Activated naive CD4-positive, alpha-beta T cell treated with anti-CD3 and anti-CD28 coated beads, Interleukin-2, amount 50 U/mL, for 72 hours (primary cell): ENCODE measurements around the gene CD151. TPM values are rescaled to one million over a fixed set of nuclear protein-coding genes. Genes with fewer than 3 reads are reported as not detected.

ENCODE experiments used
- ATAC-seq, 2 donors: fragments of 150-1000 bp; cut with Tn5 transposase; 2 replicates each; pipeline ENCODE4 v1.10.0; 2021; ENCODE audit warnings: mild to moderate bottlenecking in 2 of 2, moderate library complexity in 2 of 2
- DNase-seq, 2 donors: peaks; one replicate each; pipeline ENCODE4 v3.0.0; 2021 to 2022; ENCODE audit warnings: low spot score in 2 of 2
- H3K27ac Mint-ChIP-seq, 2 donors: one replicate each; pipeline ENCODE4 v1.8.0; 2022; ENCODE audit warnings: mild to moderate bottlenecking in 2 of 2, mixed read lengths in 2 of 2
- H3K36me3 Mint-ChIP-seq, 2 donors: one replicate each; pipeline ENCODE4 v1.8.0; 2022; ENCODE audit warnings: mixed read lengths in 2 of 2
- H3K9me3 Mint-ChIP-seq, 2 donors: one replicate each; pipeline ENCODE4 v1.8.0; 2022; ENCODE audit warnings: mixed read lengths in 2 of 2
- total RNA-seq, 2 donors: library from RNA; stranded (reverse); gene quantifications; one replicate each; pipeline ENCODE4 v1.2.3, GENCODE V29; 2022

The CD151 gene
- total RNA-seq, 2 donors from 2014 or later: 42.8 to 46.0 TPM

DNA sequence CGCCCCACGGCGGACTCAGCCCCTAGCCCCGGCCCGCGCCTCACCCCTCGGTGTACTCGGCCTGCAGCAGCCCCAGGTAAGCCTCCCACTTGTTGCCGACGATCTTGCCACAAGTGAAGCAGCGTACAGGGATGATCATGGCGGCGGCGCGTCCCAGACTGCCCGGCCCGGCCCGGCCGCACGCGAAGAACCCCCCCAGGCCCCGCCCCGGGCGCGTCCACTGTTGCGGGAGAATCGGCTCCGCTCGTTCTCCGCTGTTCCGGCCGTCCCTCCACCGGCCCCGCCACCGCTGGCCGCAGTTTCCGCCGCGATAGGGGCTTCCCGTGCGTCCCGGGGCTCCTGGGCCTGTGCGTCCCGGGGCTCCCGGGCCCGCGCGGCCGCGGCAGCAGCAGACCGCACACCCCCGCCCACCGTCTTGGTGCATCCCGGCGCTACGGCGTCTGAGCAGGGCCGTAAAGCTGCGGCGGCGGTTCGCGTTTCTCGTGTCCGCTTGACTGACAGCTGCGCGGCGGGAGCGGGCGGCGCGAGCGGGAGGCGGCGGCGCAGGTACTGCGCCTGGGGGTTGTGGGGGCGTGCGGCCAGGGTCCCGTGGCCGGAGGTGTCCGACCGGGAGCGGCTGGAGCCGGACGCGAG is 9.7 kb downstream of the CD151 start, which contains the start of the genes POLR2L and TSPAN4:
Gene POLR2L (minus strand): TSS at position 160 of the 633 bp plus-strand sequence. CDS start 21 bp downstream, at position 139.
Gene TSPAN4 (plus strand): TSS at position 483 of the 633 bp plus-strand sequence. CDS start 7,453 bp downstream, outside the sequence.
- H3K36me3 Mint-ChIP-seq: peaks cover 0 to 9% of the 10 kb centered on the region in 2 donors
- H3K9me3 Mint-ChIP-seq: no peaks in the 10 kb centered on the region
- DNase-seq: peak; percentile 88 to 92
- peak within 1 kb of the TSS; percentile 79 to 94 for H3K27ac Mint-ChIP-seq
- ATAC-seq: peak; percentile 78 to 79

DNA sequence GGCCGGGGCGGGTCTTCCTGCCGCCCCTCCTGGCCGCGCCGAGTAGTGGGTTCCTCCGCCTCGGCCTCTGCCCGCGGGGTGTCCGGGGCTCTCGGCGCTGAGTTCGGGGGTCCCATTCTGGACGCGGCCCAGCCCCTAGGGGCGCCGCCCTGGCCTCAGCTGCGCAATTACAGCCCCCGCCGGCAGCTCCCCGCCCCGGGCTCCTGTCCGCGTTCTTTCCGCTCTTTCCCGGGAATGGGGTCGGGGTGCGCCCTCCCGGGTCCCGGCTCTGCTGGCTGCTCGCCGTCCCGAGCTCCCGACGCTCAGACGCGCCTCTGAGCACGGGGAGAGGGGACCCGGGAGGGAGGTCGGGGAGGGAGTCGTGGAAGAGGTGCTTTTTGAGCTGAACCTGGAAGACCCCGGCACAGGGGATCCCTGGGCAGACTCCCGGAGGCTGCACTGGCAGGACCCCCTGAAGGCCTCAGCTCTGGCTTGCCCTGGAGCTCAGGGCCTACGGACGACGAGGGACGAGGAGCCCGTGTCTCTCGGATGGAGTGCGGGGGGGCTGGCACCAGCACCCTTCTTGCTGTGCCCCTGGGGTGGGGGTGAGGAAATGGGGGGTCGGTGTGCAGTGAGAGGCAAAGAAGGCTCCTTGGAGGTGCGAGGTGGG is 10.5 kb downstream of the CD151 start:
- no peak for DNase-seq
- peak in 1 of 2 donors; percentile 7 for ATAC-seq
- Mint-ChIP-seq H3K9me3 (no peaks in the 10 kb centered on the region), H3K27ac (peak overlapping the region in 1 of 2 donors; percentile 53), H3K36me3 (peaks cover 0 to 9% of the 10 kb centered on the region in 2 donors)

DNA sequence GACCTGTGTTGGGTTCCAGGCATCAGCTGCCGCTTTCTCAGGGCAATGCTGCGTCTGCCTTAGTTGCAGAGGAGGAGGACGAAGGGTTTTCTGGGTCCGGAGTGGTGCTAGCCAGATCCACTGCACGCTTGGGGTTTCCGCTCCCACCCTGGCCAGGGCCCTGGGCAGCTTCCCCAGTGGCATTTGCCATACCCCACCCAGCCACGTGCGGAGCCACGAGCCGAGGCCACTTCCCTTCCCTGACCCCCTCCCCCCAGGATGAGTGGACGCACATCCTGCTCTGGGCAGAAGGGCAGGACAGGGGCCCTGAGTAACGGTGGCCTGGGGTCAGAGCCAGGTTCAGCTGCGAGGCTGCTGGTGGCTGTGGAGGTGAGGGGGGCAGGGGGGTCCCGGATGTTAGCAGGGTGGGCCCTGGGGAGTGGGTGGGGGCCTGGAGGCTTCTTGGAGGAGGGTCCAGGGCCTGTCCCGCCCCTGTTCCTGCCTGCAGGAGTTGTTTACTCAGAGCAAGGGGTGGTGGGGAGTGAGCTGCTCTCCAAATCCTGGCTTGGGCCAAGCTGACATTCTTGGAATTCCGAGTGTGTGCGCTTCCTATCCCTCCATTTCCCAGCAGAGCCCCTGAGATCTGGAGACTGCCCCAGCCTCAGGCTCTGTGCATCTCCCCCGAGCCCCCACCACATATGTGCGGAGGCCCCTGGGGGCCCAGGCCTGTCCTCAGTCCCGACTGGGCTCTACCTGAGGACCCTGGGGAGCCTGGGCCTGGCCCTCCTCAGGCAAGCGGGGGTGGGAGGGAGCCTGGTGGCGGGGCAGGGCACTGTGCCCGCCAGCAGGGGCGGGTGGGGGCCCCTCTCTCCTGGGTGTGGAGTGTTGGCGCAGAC is 11.3 kb downstream of the CD151 start:
- peak in 1 of 2 donors; percentile 18 for ATAC-seq
- no peak for DNase-seq
- no peaks in the 10 kb centered on the region for H3K9me3 Mint-ChIP-seq
- H3K36me3 Mint-ChIP-seq: peaks cover 0 to 9% of the 10 kb centered on the region in 2 donors
- H3K27ac Mint-ChIP-seq: peak overlapping the region in 1 of 2 donors; percentile 53

DNA sequence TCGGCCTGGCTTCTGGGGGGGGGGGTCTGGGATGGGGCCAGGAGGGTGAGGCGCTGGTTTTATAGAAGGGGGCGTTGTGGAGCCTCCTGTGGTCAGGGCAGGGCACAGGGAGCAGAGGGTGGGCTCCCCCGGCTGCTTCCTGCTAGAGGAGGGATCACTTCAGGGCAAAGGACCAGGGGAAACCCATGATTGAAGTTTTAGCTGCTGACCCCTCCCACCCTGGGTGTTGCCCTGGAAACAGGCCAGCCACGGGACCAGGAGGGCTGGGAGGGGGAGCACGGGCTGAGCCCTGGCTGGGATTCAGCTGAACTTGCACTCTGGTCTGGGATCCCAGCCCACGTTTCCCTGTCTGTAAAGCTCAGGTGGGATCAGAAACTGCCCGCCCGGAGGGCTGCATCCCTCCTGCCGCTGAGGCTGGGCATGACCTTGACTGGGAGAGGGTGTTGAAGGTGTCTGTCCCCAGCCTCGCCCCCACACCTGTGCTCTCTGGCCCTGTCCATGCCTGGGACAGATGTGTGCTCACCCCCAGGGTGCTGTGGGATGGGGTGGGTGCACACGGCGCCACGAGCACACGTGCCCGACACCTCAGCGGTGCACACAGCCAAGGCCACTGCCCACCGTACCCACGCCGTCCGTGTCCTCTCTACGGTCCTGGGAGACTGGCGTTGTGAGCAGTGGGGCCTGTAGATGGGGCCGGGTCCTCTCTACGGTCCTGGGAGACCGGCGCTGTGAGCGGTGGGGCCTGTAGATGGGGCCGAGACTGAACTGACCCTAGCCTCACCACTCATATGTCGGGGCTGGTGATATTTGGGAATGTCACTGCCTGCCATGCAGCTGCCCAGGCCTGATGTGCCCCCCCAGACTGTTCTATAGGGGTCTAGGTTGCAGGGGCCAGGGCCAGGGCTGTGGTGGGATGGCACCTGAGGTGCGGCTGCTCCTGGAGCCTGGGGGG is 12.2 kb downstream of the CD151 start:
- no peak for DNase-seq
- H3K36me3 Mint-ChIP-seq: peaks cover 0 to 9% of the 10 kb centered on the region in 2 donors
- ATAC-seq: no peak
- no peak overlapping the region for H3K27ac Mint-ChIP-seq
- H3K9me3 Mint-ChIP-seq: no peaks in the 10 kb centered on the region

DNA sequence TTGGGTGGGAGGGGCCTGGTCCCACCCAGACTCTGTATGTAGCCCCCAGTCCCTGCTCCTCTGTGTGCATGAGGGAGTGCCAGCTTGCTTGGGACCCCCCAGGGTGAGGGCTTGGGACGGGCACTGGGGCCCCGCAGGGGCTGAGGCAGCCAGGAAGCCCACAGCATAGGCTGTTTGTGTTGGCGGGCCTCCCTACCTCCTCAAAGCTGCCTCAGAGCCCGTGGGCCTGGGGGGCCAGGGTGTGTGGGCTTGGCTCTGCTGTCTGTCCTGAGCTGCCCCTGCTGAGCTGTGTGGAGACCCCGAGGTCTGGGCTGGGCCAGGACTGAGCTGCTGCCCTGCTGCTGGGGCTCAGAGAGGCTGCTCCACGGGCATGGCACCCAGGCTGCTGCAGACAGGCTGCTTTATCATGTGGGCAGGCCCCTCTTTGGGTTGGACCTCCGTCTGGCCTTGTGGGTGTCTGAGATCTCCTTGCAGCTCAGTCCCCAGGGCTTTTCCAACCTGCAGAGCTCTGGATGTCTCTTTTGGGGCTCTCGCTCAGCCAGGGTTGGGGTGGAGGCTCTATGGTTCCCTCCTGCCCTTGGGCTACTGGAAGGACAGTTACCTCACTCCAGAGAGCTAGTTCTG is 13.2 kb downstream of the CD151 start:
- no peak overlapping the region for H3K27ac Mint-ChIP-seq
- ATAC-seq (no peak), DNase-seq (no peak)
- no peaks in the 10 kb centered on the region for H3K9me3 Mint-ChIP-seq
- peaks cover 0 to 3% of the 10 kb centered on the region in 2 donors for H3K36me3 Mint-ChIP-seq

DNA sequence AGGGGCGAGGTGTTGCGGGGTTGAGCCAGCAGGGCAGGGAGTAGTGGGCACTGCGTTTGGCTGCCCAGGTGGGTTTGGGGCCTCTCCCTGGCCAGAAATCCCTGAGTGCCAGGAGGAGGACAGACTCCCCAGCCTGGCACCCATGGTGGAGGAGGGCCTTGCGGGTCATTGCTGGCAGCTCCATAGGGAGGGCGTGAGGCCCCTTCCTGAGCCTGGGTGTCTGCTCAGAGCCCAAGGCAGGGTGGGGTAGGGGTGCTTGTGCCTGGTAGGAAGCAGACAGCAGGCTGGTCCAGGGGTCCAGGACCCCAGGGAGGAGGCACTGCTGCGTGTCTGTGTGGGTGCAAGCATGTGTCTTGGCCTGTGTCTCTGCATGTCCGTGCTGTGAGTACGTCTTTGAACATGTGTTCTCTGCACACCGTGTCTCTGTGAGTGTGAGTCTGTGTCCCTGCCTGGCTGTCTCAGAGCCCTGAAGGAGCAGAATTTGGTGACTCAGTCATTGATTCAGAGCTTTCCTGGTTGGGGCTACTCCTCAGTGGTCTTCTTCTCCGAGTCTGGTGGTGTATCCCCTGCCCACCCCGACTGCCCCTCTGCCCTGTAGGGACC is 13.8 kb downstream of the CD151 start:
- Mint-ChIP-seq H3K9me3 (no peaks in the 10 kb centered on the region), H3K36me3 (no peaks in the 10 kb centered on the region), H3K27ac (no peak overlapping the region)
- DNase-seq: no peak
- no peak for ATAC-seq

DNA sequence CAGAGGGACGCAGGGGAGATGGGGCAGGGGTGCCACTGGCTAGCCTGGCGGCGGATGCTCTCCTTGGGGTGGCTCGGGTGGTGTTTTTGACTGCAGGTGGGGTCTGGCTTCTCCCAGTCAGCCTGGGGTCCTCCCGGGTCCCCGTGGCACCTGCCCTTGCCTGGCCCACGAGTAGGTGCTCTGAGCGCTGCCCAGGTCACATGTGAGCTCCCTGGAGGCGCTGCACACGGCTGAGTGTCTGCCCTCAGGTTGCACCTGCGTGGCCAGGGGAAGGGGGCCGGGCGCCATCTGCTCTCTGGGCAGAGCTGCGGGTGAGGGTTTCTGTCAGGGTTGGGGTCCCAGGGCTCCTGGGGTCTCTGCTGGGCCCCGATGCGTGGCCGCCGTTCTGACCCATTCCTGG is 15.1 kb downstream of the CD151 start:
- ATAC-seq (no peak), DNase-seq (no peak)
- Mint-ChIP-seq H3K27ac (no peak overlapping the region), H3K36me3 (no peaks in the 10 kb centered on the region), H3K9me3 (no peaks in the 10 kb centered on the region)

DNA sequence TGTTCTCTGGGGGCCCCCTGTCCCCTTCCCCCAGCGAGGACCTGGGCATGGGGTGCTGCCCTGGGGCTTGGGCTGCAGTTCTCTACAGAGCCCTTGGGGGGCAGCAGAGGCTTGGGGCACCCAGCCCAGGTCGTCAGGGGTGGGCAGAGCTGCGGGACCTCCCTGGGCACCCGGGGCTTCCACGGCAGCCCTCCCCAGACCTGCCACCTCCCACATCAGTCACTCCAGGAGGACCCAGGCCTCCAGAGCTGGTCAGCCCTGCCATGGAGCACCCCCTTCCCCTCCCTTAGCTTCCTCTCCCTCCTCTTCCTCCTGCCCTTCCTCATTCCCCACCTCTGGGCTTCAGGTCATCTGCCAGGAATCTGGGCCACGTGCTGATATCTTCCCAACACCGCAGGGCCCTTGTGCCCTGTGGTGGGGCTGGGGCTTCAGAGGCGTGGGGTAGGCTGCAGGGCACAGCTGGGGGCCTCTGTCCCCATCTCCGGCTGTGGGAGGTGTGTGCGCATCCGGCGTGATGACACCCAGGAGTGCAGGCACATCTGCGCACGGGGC is 15.7 kb downstream of the CD151 start:
- peak in 1 of 2 donors; percentile 84 for DNase-seq
- H3K36me3 Mint-ChIP-seq: no peaks in the 10 kb centered on the region
- H3K27ac Mint-ChIP-seq: no peak overlapping the region
- peak; percentile 53 to 68 for ATAC-seq
- H3K9me3 Mint-ChIP-seq: no peaks in the 10 kb centered on the region

DNA sequence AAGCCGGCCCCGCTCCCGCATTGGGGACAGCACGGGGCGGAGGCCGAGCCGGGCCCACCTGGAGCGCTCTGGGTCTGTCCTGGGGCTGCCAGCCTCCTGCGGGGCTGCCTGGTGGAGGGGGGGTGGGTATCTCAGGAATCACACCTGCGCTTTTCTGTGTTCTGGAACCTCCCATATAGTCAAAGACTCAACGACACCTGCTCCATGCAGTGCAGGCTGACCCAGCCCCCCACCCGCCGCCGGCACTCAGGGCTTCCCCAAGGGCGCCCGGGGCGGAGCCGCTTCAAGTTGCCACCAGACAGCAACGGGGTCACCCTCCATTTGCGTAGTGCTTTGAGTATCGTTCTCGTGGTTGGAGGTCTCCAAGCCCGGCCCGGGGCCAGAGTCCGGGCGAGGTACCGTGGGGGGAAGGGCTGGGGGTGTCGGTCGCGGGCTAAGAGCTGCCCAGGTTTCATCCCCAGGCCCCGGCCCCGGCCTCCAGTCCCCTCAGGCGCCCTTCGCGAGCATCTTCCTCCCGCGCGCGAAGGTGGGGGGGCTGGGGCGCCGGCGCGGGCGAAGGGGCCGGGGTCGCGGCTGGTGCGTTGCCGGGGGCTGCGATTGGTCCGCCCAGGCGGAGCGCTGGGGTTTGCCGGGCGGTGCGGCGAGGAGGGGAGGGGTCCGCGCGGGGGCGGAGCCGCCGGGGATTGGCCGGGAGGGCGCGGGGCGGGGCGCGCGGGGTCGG is 16.5 kb downstream of the CD151 start:
- H3K27ac Mint-ChIP-seq: no peak overlapping the region
- H3K36me3 Mint-ChIP-seq: no peaks in the 10 kb centered on the region
- ATAC-seq: peak; percentile 53 to 69
- no peak for DNase-seq
- no peaks in the 10 kb centered on the region for H3K9me3 Mint-ChIP-seq

DNA sequence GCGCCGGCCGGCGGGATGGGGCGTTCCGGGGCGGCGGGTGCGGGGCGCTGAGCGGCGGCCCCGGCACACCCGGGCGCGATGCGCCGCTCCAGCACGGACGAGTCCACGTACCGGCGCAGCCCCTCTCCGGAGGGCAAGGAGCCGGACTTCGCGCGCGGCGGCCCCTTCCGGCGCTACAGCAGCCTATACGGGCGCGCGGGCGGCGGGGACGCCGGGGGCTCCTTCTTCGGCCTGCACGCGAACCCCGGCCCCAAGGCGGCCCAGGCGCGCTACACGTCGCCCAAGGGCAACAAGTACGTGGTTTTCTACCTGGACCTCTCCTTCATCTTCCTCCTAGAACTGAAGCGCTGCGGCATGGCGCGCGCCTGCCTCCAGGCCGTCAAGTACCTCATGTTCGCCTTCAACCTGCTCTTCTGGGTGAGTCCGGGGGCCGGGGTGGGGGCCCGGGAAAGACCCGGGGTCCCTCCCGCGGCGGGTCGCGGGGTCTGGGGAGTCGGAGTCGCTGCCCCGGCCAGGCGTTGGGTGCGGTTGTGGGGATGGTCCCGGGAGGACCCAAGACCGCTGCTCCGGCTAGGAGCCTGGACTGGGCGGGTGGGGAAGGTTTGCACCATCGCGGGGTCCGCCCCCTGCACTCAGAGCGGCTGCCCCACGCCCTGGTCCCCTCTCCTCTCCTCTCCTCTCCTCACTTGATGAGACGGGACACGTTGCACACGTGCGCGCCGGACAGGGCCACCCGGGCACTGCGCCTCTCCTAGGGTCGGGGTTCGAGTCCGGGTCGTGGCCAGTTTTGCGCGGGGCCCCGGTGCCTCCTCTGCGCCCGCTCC is 17.4 kb downstream of the CD151 start:
- H3K9me3 Mint-ChIP-seq: no peaks in the 10 kb centered on the region
- peak; percentile 16 to 21 for ATAC-seq

DNA sequence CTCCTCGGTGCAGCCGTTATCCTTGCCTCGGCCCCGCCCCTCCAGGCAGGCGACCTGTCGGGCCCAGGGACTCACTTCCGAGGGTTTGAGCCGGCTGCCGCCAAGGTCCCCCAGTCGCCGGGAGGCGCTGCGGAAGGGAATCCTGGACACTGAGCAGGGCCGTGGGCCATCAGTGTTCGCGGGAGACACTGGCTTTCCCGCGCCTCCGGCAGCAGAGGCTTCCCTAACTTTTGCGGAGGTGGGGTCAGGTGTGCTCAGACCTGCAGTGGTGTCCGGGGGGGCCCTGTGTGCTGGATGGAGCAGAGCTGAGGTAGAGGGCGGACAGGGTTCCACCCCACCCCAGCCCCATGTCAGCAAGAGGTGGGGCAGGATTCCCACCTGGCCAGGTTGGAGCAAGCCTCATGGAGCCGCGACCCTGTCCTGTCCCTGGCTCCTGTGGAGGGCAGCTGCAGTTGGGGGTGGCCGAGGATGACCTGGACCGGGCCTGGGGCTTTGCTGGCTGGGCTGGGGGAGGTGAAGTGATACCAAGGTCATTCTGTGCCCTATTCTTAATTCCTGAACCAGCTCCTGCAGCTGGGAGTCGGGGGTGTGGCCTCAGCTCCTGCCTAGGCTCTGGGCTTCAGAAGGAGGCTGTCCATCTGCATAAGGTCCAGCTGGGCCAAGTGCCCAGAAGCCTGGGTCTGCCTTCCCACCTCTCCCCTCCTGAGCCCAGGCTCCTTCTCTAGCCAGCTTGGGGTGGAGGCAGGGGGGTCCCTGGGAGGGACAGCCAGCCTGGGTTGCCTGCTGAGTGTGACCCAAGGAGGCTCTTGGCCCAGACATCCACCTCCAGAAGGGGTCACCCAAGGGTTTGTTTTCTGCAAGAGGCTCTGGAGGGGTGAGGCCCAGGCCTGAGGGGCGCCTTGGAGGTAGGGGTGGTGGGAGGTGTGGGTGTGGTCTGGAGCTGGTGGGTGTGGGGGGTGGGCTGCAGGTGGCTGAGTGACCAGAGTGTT is 18.3 kb downstream of the CD151 start:
- no peak for ATAC-seq
- no peak for DNase-seq
- Mint-ChIP-seq H3K36me3 (no peaks in the 10 kb centered on the region), H3K9me3 (no peaks in the 10 kb centered on the region), H3K27ac (no peak overlapping the region)

More for the DNA sequence above, 17.4 kb downstream of the CD151 start:
- Mint-ChIP-seq H3K27ac (no peak overlapping the region), H3K36me3 (no peaks in the 10 kb centered on the region)
- no peak for DNase-seq

DNA sequence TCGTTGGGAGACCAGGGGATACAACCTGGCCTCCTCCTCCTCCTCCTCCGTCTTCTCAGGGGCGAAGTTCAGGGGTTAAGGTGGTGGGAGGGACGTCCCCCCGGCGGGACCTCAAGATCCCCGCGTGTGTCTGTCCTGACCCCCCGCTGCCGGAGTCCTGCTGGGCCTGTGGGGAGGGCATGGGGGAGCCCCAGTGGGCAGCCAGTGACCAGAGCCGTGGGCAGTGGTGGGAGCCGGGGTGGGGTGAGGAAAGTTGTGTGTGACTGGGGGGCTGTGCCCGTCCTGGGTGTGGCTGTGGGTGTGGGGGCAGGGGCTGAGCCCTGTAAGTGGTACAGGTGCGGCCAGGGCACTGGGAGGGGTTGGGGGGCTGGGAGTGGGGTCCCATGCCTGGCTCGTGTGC is 20.0 kb downstream of the CD151 start:
- ATAC-seq (no peak), DNase-seq (no peak)
- Mint-ChIP-seq H3K36me3 (no peaks in the 10 kb centered on the region), H3K9me3 (no peaks in the 10 kb centered on the region), H3K27ac (no peak overlapping the region)
